ENCODE measurements around the gene NLRP1.
"Not testable (repeated sequence)": the region's sequence is repeated elsewhere in the genome, so short reads cannot be mapped to it uniquely, and the experiment has no call there.

DNA sequence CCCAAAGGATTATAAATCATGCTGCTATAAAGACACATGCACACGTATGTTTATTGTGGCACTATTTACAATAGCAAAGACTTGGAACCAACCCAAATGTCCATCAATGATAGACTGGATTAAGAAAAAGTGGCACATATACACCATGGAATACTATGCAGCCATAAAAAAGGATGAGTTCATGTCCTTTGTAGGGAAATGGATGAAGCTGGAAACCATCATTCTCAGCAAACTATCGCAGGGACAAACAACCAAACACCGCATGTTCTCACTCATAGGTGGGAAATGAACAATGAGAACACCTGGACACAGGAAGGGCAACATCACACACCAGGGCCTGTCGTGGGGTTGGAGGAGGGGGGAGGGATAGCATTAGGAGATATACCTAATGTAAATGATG, 5.5 kb downstream of the NLRP1 start:
- TF ChIP-seq, protein P1, sequence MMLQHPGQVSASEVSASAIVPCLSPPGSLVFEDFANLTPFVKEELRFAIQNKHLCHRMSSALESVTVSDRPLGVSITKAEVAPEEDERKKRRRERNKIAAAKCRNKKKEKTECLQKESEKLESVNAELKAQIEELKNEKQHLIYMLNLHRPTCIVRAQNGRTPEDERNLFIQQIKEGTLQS (IDR thresholded peaks at IDR 0.05), result not testable (repeated sequence)
- TF ChIP-seq, protein P2, sequence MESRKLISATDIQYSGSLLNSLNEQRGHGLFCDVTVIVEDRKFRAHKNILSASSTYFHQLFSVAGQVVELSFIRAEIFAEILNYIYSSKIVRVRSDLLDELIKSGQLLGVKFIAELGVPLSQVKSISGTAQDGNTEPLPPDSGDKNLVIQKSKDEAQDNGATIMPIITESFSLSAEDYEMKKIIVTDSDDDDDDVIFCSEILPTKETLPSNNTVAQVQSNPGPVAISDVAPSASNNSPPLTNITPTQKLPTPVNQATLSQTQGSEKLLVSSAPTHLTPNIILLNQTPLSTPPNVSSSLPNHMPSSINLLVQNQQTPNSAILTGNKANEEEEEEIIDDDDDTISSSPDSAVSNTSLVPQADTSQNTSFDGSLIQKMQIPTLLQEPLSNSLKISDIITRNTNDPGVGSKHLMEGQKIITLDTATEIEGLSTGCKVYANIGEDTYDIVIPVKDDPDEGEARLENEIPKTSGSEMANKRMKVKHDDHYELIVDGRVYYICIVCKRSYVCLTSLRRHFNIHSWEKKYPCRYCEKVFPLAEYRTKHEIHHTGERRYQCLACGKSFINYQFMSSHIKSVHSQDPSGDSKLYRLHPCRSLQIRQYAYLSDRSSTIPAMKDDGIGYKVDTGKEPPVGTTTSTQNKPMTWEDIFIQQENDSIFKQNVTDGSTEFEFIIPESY (IDR thresholded peaks at IDR 0.05), result not testable (repeated sequence)
- TF ChIP-seq HNF4G (IDR thresholded peaks at IDR 0.05); FOXA2 (IDR thresholded peaks at IDR 0.05); TAF1 (conservative IDR thresholded peaks at IDR 0.05); SP1 (IDR thresholded peaks at IDR 0.05); GABPA (IDR thresholded peaks at IDR 0.05 in 1 of 2, conservative IDR thresholded peaks at IDR 0.05 in 1 of 2); JUND (IDR thresholded peaks at IDR 0.05); RAD21 (IDR thresholded peaks at IDR 0.05): not testable (repeated sequence)
- TF ChIP-seq, protein P3, sequence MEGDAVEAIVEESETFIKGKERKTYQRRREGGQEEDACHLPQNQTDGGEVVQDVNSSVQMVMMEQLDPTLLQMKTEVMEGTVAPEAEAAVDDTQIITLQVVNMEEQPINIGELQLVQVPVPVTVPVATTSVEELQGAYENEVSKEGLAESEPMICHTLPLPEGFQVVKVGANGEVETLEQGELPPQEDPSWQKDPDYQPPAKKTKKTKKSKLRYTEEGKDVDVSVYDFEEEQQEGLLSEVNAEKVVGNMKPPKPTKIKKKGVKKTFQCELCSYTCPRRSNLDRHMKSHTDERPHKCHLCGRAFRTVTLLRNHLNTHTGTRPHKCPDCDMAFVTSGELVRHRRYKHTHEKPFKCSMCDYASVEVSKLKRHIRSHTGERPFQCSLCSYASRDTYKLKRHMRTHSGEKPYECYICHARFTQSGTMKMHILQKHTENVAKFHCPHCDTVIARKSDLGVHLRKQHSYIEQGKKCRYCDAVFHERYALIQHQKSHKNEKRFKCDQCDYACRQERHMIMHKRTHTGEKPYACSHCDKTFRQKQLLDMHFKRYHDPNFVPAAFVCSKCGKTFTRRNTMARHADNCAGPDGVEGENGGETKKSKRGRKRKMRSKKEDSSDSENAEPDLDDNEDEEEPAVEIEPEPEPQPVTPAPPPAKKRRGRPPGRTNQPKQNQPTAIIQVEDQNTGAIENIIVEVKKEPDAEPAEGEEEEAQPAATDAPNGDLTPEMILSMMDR (IDR thresholded peaks at IDR 0.05; ENCODE audit: low read depth, low read length, missing input control), result not testable (repeated sequence)
- TF ChIP-seq, protein P4, sequence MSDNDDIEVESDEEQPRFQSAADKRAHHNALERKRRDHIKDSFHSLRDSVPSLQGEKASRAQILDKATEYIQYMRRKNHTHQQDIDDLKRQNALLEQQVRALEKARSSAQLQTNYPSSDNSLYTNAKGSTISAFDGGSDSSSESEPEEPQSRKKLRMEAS (IDR thresholded peaks at IDR 0.05), result not testable (repeated sequence)
- TF ChIP-seq, protein P5, sequence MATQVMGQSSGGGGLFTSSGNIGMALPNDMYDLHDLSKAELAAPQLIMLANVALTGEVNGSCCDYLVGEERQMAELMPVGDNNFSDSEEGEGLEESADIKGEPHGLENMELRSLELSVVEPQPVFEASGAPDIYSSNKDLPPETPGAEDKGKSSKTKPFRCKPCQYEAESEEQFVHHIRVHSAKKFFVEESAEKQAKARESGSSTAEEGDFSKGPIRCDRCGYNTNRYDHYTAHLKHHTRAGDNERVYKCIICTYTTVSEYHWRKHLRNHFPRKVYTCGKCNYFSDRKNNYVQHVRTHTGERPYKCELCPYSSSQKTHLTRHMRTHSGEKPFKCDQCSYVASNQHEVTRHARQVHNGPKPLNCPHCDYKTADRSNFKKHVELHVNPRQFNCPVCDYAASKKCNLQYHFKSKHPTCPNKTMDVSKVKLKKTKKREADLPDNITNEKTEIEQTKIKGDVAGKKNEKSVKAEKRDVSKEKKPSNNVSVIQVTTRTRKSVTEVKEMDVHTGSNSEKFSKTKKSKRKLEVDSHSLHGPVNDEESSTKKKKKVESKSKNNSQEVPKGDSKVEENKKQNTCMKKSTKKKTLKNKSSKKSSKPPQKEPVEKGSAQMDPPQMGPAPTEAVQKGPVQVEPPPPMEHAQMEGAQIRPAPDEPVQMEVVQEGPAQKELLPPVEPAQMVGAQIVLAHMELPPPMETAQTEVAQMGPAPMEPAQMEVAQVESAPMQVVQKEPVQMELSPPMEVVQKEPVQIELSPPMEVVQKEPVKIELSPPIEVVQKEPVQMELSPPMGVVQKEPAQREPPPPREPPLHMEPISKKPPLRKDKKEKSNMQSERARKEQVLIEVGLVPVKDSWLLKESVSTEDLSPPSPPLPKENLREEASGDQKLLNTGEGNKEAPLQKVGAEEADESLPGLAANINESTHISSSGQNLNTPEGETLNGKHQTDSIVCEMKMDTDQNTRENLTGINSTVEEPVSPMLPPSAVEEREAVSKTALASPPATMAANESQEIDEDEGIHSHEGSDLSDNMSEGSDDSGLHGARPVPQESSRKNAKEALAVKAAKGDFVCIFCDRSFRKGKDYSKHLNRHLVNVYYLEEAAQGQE (IDR thresholded peaks at IDR 0.05), result not testable (repeated sequence)

Measured in liver (tissue), 3 donors.